CD4-positive, alpha-beta T cell treated with Interleukin-21 for 1 hour (primary cell): ENCODE measurements around the gene TMEM86B.
"Not testable (repeated sequence)": the region's sequence is repeated elsewhere in the genome, so short reads cannot be mapped to it uniquely, and the experiment has no call there.

Experiments used
- DNase-seq: peaks from one replicate; pipeline ENCODE4 v3.0.0-alpha.2; 2020

The TMEM86B gene

DNA sequence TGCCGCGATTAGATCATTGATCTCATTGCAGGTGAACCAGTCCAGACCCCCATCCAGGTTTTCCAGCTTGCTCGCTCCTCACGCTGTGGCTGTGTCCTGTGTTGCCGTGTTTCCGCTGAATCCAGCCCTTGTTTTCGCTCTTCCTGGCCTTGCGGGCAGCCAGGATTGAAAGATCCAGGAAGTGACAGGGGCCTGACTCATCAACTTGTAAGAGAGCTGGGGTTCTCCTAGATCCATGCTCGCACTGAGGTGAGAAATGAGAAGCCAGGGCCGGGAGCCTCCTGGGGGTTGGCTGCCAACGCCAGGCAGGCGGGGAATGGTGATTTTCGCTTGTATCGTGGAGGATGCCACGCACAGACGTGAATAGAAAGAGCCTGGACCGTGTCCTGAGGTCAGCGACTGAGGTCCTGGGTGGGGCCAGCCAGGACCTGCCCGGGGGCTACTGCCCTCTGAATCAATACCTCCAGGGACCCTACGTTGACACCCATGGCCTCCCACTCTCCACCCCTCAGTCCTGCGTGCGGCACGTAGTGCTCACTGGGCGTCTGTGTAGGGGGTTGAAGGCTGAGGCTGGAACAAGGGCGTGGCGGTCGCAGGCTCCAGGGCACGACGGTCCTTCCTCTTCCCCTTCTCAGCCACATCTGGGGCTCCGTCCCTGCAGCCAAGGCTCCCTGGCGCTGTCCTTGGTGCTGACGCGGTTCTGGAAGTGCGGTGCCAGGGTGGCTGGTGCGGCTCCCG lies 11.9 kb downstream of the TMEM86B start:
- DNase-seq = peak; percentile 36

DNA sequence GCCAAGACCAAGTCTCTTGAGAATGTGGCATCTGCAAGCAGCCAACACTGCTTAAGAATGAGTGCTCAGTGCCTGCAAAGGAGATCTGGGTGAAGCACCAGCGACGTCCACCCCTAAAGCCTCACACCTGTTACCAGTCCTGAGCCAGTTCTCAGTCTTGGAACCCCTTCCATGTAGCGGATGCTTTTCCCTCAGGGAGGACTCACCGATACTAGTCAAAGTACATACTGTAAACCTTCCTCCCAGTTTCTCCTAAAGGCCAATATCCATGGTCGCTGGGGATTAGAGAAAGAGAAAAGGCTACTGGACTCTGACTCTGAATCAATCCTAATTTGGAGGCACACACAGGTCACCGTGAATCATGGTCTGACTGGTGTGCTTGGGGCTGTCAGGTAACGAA lies 15.0 kb downstream of the TMEM86B start:
- no peak for DNase-seq

DNA sequence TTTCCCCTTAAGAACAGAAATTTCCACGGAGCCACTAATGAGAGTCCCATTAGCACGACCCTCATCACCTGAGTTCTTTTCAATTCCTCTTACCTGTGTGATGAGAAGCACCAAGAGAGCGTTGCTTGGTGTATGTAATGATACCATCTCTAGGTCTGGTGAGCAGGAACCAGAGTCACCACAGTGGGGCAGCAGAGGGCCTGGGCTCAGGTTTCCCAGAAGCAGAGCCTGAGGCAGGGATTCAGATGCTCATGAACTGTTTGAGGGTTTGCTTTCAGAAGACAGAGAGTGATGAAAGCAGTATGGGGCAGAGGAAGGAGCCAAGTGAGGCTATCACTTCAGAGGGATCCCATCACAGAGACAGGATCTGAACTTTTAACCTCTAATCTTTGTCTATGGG lies 16.1 kb downstream of the TMEM86B start:
- DNase-seq = peak; percentile 49

DNA sequence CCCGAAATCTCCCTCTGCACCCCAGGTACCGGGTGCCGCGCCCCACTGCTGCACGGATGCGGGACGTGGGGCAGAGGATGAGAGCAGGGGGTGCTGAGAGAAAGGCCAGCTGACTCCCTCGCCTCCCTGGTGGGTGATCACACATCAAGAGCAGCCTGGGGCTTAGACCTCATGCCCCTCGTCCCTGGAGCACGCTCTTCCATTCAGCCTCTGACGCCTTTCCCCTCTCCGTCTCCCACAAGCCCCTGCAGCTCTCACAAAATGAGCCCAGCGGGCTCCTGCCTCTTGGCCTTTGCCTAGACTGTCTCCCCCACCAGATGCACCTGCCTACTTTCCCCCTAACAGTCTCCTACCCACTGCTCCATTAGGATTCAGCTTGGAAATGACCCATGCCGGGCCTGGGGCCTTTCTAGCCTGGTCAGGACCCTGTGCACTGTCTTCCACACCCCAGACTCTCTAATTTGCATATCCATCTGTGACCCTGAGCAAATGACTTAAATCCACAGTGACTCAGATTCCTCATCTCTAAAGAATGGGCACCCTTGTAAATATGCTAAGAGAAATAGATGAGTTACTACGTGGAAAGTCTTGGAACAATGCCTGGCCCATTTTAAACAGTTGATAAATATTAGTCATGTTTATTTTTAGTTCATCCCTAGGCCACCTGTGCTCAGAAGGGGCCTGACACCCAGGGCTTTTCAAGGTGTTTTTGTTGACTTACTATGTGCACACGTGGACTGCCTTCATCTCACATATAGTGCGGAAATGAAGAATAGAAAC lies 18.7 kb downstream of the TMEM86B start:
- DNase-seq = no peak

DNA sequence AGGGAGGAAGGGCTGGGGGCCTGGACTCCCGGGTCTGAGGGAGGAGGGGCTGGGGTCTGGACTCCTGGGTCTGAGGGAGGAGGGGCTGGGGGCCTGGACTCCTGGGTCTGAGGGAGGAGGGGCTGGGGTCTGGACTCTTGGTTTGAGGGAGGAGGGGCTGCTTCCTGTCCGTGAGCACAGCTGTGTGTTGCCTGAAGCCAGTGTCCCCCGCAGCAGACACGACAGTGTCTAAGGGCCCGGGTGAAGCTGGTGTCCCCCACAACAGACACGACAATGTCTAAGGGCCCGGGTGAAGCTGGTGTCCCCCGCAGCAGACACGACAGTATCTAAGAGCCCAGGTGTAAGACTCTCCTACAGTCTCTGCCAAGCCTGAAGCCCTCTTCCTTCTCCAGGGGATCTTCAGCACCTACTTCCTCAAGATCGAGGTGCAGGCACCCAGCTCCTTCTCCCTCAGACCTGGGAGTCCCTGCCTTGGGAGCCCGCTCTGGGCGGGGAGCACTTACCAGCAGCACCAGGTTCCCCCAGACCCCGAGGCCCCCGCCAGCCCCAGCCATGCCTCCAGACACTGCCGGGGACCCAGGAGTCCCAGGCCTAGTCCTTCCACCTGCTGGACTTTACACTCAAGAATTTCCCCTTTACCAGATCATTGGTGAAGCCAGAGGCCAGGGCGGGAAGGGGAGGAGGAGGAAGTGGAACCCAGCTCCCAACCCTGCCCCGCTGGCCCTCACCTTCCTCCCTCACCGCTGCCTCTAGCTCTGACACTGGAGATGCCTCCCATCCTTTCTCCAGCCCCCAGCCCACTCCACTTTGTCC lies 19.5 kb downstream of the TMEM86B start, which contains the start of gene PTPRH:
TSS of gene PTPRH (minus strand) at position 622 of the 813 bp plus-strand sequence. CDS start at position 554, 68 bp downstream.
- no peak for DNase-seq

DNA sequence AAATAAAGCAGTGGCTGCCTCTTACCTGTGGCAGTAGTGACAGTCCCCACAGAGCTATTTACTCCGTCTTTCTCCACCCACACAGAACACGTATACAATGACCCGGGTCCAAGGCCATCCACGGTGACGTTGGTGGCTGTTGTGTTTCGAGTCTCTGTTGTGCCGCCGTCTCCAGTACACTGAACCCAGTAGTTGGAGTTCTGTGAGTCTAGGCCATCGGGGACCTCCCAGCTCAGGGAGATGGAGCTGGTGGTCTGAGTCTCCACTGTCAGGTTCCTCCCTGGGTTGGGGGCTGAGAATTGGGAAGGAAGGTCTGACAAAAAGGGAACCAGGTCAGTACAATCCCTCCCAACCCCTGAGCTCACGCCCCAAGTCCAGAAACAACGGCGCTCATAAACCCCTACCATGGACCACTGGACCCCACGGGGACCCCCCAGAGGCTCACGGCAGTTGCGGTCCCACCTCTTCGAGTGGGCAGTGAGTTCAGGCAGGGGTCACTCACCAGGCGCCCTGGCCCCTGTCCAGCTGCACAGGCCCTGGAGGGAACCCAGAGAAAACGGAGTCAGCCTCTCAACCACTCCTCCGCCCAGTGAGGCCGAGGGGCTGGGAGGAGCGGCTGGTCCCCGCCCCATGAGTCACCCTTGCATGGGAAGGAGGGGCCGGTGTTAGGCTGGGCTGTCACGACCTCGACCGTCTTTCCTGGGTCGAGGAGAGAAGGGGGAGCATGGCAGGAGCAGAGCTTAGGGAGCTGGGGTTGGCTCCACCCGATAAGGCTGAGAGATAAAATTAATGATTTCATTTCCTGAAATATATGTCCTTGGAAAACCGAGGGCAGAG lies 21.7 kb downstream of the TMEM86B start:
- no peak for DNase-seq

DNA sequence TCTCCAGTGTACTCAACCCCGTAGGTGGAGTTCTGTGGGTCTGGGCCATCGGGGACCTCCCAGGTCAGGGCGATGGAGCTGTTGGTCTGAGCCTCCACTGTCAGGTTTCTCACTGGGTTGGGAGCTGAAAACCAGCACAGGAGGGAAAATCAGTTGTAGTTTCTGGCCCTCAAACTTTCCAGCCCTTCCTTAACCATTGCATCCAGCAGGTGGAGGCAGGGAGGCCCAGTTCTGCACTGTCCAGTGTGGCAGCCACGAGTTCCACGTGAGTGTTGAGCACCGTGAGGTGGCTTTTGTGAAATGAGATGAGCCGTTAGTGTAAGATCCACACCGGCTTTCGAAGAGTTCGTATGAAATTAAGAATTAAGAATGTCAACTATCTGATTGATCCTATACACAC lies 26.4 kb downstream of the TMEM86B start:
- not testable (repeated sequence) for DNase-seq

DNA sequence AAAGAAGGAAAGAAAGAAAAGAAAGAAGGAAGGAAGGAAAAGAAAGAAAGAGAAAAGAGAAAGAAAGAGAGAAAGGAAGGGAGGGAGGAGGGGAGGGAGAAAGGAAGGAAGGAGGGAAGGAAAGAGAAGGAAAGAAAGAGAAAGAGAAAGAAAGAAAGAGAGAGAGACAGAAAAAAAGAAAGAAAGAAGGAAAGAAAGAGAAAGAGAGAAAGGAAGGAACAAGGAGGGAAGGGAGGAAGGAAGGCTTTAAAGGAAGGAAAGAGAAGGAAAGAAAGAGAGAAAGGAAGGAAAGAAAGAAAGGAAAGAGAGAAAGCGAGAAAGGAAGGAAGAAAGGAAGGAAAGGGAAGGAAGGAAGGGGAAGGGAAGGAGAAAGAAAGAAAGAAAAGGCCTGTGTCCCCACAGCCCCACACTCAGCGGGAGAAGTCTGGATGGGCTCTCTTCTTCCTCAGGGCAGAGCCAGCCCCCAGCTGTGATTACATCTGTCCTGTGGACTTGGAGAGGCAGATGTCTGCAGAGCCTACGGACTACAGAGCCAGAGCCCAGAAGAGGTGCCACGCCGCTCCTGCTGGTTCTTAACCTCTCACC lies 28.9 kb downstream of the TMEM86B start:
- DNase-seq = no peak

DNA sequence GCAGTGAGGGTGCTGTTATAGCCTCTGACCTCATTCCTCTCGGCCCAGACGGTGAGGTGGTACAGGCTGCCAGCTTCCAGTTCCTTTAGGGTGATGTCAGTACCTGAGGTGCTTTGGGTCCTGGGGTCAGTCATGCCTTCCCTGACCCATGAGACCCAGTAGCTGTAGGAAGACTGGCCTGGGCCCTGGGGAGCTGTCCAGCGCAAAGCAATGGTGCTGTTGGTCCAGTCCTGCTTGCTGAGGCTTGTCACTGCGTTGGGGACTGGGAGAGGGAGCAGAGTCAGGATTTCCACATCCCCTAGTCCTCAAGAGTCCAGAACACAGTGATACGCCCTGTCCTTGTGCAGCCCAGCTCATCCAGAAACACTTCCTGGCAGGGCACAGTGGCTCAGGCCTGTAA lies 29.9 kb downstream of the TMEM86B start:
- DNase-seq = no peak

DNA sequence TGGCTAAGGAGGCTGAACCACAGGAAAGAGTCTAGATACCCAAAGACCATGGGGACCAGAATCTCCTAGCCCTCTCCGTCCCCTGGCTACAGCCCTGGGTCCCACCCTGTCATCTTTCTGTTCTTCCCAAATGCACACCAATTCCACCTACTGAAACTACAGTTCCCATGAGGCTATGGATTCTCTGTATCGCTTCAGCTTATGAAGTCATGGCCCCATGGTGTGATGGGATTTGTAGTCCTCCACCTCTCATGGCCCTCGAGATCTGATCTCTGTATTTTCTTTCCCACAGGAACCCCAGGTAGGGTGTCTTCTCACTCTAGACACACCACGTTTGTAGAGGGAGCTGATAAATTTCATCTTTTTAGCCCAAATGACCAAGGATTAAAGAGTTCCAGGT lies 31.0 kb downstream of the TMEM86B start:
- DNase-seq = peak; percentile 15

DNA sequence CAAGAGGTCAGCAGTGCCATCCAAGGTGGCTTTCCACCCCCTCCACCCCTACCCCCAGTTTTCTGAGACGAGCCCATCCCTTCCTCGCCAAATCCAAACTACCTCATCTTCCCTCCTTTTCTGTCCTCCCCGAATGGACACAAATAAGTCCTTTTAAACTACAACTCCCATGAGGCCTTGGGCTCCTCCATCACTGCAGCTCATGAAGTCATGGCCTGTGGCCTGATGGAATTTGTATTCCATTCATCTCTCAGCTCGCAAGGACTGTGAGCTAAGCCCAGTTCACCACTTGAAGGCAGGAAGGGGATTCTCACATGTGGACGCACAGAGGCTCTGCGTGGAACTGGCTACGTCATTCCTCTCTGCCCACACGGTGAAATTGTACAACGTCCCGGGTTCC lies 31.8 kb downstream of the TMEM86B start:
- no peak for DNase-seq

DNA sequence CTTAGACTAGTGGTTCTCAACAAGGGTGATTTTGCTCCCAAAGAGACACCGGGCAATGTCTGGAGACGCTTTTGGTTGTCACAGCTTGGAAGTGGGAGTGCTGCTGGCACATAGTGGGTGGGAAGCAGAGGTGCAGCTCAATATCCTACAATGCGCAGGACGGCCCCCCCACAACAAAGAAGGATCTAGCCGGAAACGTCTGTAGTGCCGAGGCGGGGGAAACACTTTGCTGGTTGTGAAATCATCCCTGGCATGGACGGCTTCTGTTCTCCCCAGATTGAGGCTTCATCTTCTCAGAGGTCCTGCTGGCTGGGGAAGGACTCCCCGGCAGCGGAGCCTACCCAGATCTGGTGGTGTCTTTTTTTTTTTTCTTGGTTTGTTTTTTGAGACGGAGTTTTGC lies 35.1 kb downstream of the TMEM86B start:
- no peak for DNase-seq

DNA sequence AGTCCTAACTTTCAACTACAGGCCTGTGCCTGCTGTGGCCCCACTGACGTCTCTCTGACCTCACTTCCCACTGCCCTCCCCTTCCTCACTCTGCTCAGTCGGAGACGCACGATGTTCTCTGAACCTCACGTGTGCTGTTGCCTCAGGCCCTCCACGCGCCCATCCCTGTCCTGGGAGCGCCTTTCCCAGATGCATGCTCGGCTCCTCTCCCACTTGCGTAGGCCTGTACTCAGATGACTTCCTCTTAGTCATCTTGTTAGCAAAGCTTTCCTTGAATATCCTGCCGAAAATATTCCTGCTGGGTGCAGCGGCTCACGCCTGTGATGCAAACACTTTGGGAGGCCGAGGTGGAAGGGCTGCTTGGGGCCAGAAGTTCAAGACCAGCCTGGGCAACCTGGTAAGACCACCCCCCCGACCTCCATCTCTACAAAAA lies 39.1 kb downstream of the TMEM86B start:
- no peak for DNase-seq

DNA sequence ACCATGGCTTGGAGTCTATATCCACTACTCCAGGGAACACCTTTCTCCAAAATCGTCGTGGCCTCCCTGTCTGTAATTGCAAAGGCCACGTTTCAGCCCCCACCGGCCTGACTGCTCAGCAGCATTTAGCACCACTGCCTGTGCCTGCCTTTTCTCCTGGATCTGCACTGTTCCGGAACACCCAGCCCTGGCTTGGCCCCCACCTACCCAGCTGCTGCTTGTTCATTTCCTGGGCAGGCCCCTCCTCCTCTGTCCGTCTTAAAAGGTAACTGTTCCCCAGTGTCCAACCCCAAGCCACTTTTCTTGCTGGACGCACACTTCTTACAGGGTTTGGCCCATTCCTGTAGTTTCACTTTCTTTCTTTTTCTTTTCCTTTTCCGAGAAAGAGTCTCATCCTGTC lies 39.9 kb downstream of the TMEM86B start:
- DNase-seq = no peak

DNA sequence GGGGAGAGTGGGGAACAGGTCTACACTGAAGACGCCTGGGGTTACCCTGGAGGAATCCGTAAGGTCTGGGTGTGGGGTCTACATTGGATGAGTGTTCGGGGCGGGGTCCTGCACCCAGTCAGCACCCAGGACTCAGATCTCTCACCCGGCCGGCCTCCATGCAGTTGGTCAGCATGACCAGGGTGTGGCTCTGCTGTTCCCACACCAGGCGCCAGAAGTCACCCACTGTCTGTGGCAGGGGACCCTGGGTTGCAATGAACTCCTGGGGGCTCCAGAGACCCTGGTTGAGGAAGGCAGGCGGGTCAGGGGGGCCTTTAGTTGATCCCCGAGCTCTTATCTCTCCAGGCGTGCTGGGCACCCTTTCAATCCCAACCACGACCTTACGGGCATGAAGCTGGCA lies 42.5 kb downstream of the TMEM86B start:
- no peak for DNase-seq

DNA sequence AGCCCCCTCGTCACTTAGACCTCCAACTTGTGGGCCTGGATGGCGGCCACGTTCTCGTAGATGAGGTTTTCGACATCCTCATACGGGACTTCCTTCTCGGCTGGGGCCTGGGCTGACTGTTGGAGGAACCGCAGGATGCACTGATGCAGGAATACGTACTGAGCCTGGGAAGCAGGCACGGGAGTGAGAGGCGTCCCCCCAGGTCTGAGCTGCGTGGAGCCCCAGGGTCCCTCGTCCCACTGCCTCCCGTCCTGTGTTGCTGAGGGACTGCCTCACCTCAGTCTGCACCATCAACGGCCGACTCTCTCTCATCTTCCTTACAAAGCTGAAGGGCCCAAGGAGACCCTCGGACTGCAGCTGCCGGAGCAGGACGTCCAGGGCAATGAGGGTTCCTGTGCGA lies 46.8 kb downstream of the TMEM86B start:
- DNase-seq = no peak

DNA sequence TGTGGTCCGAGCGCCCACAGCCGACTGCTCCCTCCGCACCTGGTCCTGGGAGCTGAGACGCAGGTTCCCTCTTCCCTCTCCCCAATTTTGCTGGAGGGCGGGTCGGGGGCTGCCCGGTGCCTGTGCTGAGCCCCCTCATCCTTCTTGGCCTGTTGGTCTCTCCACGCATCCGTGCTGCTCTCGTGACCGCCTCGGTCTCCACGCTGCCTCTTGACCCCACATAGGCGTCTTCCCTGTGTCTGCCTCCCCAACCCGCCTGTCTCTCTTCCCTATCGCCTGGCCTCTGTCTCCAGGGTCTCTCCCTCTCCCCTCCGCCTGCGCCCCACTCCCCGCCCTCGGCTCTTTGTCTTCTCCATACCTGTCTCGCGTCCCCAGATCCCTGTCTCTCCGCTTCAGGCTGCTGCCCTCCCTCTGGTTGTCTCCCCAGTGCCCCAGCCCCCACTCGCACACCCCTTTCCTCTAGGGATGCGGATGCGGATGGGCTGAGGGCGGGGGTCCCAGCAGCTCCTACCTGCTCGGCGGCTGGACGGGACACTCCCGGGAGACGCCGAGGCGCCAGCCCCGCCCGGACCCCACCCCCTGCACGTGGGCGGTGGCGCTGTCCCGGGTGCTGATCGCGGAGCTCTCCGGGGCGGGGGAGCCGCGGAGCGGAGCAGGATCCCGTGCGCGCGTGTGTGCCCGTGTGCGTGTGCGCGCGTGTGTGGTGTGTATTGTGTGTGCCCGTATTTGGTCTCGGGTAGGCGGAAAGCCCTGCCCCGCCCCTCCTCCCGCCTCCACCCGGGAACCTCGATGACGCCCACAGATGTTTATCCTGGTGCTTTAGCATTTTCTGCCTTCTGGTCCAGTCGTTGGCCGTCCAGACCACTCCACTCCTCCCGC lies 48.7 kb downstream of the TMEM86B start, which contains the start of gene SYT5:
TSS of gene SYT5 (minus strand) at position 684 of the 879 bp plus-strand sequence. CDS start 1,248 bp downstream, outside the sequence.
- peak; percentile 64 for DNase-seq

DNA sequence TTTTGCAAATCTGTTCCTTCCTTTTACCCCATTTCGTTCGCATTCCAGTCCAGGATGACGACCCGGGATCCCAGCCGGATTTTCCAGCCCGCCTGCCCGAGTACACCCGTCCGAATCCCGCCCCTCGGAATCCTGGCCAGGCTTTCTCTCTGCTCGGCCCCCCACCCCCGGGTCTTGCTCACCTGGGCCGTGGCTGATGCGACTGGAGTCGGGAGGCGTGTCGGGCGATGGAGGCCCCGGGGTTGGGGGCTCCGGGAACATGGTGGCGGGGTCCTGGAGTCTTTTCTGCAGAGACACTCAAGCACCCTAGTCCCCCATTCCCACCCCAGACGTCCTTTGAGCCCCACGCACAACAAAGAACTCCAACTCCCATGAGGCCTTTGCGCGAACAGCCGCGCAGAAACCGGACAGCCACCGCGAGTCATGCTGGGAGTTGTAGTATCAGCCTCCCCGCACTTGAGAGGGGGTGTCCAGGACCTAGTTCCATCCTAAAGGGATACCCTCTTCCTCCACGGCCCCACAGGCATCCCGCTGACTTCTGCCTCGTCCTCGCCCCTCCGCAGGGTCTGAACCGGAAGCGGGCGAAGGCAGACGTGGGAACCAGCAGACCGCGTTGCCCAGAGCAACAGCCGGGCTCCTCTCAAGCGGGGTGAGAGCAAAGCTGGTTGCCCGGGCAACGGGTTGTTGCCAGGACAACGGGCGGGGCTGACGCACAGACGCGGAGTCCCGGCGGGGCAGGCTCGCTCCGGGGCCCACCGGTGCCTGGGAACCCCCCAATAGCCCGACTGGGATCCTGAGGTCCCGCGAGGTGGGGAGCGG lies 49.6 kb downstream of the TMEM86B start:
- DNase-seq = peak; percentile 94
